Spleen (tissue), 11 donors: Measurements from ENCODE around the gene SEC22C. TPM values are rescaled to one million over a fixed set of nuclear protein-coding genes. Genes with fewer than 3 reads are reported as not detected.

Source experiments
- DNase-seq: peaks from one replicate; pipeline ENCODE4 v3.0.0-alpha.2; 2020
- H3K27ac ChIP-seq, 8 donors: fragments of 200-600 bp; sonication (generic) in 7 of 8; 1 replicate in 4 of 8; 2 replicates in 4 of 8; pipeline versions ENCODE4 v1.5.0 to v1.8.0; 2016 to 2021; ENCODE audit warnings: inconsistent platforms in 4 of 8, mild to moderate bottlenecking in 4 of 8, moderate library complexity in 1 of 8
- H3K27me3 ChIP-seq, 7 donors: fragments of 200-600 bp; sonication (generic) in 6 of 7; replicated peaks in 1 of 7; 1 replicate in 4 of 7; 2 replicates in 3 of 7; pipeline versions ENCODE4 v1.5.0 to v1.8.0; 2016 to 2021; ENCODE audit warnings: inconsistent platforms in 3 of 7, mild to moderate bottlenecking in 1 of 7
- H3K36me3 ChIP-seq, 6 donors: fragments of 200-600 bp; sonication (generic) in 5 of 6; 1 replicate in 4 of 6; 2 replicates in 2 of 6; pipeline versions ENCODE4 v1.5.0 to v1.8.0; 2016 to 2021; ENCODE audit warnings: inconsistent platforms in 2 of 6
- H3K4me1 ChIP-seq, 6 donors: fragments of 200-600 bp; sonication (generic) in 5 of 6; 1 replicate in 3 of 6; 2 replicates in 3 of 6; pipeline versions ENCODE4 v1.5.0 to v1.8.0; 2016 to 2021; ENCODE audit warnings: inconsistent platforms in 3 of 6
- H3K4me3 ChIP-seq, 8 donors: fragments of 200-600 bp; sonication (generic) in 7 of 8; 1 replicate in 4 of 8; 2 replicates in 4 of 8; pipeline versions ENCODE4 v1.5.0 to v1.8.0; 2016 to 2021; ENCODE audit warnings: inconsistent platforms in 4 of 8, mild to moderate bottlenecking in 4 of 8, moderate library complexity in 2 of 8
- H3K9me3 ChIP-seq, 8 donors: fragments of 200-600 bp; sonication (generic) in 7 of 8; 1 replicate in 4 of 8; 2 replicates in 4 of 8; pipeline versions ENCODE4 v1.5.0 to v1.8.0; 2016 to 2021; ENCODE audit warnings: inconsistent platforms in 4 of 8
- POLR2A ChIP-seq, 3 donors: fragments of 450-650 bp; IDR thresholded peaks; one replicate each; pipeline ENCODE4 v1.5.1; 2017; ENCODE audit warnings: antibody characterized with exemption in 3 of 3, mild to moderate bottlenecking in 1 of 3
- POLR2AphosphoS5 ChIP-seq, 3 donors: sonication (generic); formaldehyde crosslinking; IDR thresholded peaks; one replicate each; pipeline ENCODE4 v1.5.1; 2017; ENCODE audit warnings: antibody characterized with exemption in 3 of 3
- WGBS, 5 donors: extraction: QIAGEN DNeasy Blood & Tissue Kit in 3 of 5; methylation state at CpG; one replicate each; pipeline versions ENCODE4 v1.1.5 to v1.1.7; 2013 to 2018; 5-methylcytosine and 5-hydroxymethylcytosine counted together
- intact Hi-C: fragments of 100-400 bp; cut with DNase I; formaldehyde crosslinking; loops from one replicate; pipeline ENCODE4 v1.15.0; 2023; ENCODE audit warnings: low total_unique reads
- polyA plus RNA-seq, 3 donors: library from polyadenylated mRNA; stranded (reverse); fragments of 200-250 nt; gene quantifications; one replicate each; pipeline ENCODE4 v1.2.1, GENCODE V29; 2013
- total RNA-seq, 7 donors: library from RNA; depleted of rRNA in 3 of 7; stranded (reverse); fragments of >200 nt in 3 of 7; fragmentation: NEBNext Ultra II Directional in 4 of 7; extraction: Animal tissue kit (Norgen Biotek cat#: 25700) in 4 of 7; gene quantifications; one replicate each; pipeline versions ENCODE4 v1.1.0 to v1.2.1, GENCODE V29; 2016 to 2021
- TF ChIP-seq, protein P1 (sequence below), 11 experiments: fragments of 200-600 bp in 7 of 11; fragments of 450-650 bp in 4 of 11; sonication (generic) in 4 of 11; IDR thresholded peaks in 8 of 11; conservative IDR thresholded peaks in 3 of 11; 1 replicate in 7 of 11; 2 replicates in 4 of 11; pipeline versions ENCODE4 v1.4.0 to v1.8.0; 2016 to 2021; ENCODE audit warnings: antibody characterized with exemption in 11 of 11, inconsistent platforms in 4 of 11, mild to moderate bottlenecking in 1 of 11
- donor health status: healthy with polysubstance abuse.
- donor health status: DM: no; HTN: no; CAD: no; lungs with moderate emphysema.
- donor health status: DM: no; HTN: no; CAD: no.
- donor health status: Bipolar disorder and iron deficiency.
- donor health status: healthy.
- donor health status: DM: no; HTN: no; CAD: no.
- donor health status: DM: yes; HTN: yes; CAD: no.

SEC22C gene
- total and polyA plus RNA-seq, 10 donors, result 13.5 to 58.2 (median 37.8) TPM

DNA sequence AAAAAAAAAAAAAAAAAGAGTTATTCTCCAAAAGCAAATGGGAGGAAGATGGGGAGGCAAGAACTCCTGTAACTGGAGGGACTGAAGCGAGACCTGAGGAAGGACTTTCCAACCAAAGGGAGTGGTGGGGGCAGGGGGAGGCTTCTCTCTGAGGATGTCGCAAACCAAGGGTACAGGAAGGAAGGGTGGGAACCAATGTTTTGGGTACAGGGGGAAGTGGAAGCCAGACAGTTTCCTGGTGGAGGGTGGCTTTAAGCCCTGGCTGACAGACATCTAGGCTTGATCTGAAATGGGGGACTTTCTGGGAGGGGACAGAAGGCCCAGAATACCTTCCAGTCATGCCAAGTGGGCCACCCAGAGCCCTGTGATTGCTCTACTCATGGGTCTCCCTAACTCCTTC is 52.3 kb downstream of the SEC22C start:
- DNase-seq, result no peak
- H3K4me1 ChIP-seq, result peaks cover 4 to 94% (median 62%) of the 10 kb centered on the region in 6 donors
- TF ChIP-seq POLR2AphosphoS5 (IDR thresholded peaks at IDR 0.05) (peak in 2 of 3 donors; percentile 24 to 81), POLR2A (IDR thresholded peaks at IDR 0.05) (no peak)
- intact Hi-C loops, result no loop called here
- H3K36me3 ChIP-seq, result no peaks in the 10 kb centered on the region
- WGBS, 5 donors, result 13 to 43% (median 29%) methylated on average over 2 of the region's 2 CpGs
- H3K27me3 ChIP-seq, result no peaks in the 10 kb centered on the region
- peak overlapping the region in 4 of 8 donors; percentile 60 to 80 (median 72) for H3K27ac ChIP-seq
- no peaks in the 10 kb centered on the region for H3K9me3 ChIP-seq
- no peak overlapping the region for H3K4me3 ChIP-seq

DNA sequence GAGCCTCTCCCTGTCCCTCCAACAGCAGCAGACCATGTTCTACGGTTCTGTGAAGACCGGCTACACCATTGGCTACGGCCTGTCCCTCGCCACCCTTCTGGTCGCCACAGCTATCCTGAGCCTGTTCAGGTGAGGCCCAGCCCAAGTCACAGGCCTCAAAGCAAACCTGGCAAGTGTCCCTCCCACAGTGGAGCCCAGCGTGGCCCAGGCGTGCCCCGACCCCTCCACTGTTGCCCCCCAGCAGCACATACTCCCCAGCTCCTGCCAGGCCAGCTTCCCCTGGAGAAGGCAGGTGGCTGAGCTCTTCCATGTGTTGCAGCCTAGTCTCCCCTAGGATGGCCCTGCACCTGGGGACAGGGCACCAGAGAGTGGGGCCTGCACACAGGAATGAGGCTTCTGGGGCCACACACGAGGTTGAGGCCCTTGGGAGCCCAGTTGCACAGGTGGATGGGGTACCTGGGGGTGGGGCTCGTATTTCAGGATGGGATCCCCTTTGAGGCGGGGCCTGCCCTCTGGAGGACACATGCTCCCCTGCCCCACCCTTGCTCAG is 54.3 kb downstream of the SEC22C start:
- DNase-seq, result peak; percentile 67
- TF ChIP-seq, protein P1, sequence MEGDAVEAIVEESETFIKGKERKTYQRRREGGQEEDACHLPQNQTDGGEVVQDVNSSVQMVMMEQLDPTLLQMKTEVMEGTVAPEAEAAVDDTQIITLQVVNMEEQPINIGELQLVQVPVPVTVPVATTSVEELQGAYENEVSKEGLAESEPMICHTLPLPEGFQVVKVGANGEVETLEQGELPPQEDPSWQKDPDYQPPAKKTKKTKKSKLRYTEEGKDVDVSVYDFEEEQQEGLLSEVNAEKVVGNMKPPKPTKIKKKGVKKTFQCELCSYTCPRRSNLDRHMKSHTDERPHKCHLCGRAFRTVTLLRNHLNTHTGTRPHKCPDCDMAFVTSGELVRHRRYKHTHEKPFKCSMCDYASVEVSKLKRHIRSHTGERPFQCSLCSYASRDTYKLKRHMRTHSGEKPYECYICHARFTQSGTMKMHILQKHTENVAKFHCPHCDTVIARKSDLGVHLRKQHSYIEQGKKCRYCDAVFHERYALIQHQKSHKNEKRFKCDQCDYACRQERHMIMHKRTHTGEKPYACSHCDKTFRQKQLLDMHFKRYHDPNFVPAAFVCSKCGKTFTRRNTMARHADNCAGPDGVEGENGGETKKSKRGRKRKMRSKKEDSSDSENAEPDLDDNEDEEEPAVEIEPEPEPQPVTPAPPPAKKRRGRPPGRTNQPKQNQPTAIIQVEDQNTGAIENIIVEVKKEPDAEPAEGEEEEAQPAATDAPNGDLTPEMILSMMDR (IDR thresholded peaks at IDR 0.05 in 8 of 11, conservative IDR thresholded peaks at IDR 0.05 in 3 of 11), result no peak
- TF ChIP-seq POLR2A (IDR thresholded peaks at IDR 0.05) (no peak), POLR2AphosphoS5 (IDR thresholded peaks at IDR 0.05) (no peak)
- Histone ChIP-seq H3K27ac (peak overlapping the region in 4 of 8 donors; percentile 8 to 80 (median 58)), H3K4me3 (no peak overlapping the region), H3K4me1 (peaks cover 4 to 86% (median 58%) of the 10 kb centered on the region in 6 donors), H3K9me3 (no peaks in the 10 kb centered on the region), H3K36me3 (no peaks in the 10 kb centered on the region), H3K27me3 (no peaks in the 10 kb centered on the region)
- intact Hi-C loops, result no loop called here
- WGBS, 5 donors, result 87 to 96% (median 90%) methylated on average over 7 to 11 of the region's 11 CpGs

DNA sequence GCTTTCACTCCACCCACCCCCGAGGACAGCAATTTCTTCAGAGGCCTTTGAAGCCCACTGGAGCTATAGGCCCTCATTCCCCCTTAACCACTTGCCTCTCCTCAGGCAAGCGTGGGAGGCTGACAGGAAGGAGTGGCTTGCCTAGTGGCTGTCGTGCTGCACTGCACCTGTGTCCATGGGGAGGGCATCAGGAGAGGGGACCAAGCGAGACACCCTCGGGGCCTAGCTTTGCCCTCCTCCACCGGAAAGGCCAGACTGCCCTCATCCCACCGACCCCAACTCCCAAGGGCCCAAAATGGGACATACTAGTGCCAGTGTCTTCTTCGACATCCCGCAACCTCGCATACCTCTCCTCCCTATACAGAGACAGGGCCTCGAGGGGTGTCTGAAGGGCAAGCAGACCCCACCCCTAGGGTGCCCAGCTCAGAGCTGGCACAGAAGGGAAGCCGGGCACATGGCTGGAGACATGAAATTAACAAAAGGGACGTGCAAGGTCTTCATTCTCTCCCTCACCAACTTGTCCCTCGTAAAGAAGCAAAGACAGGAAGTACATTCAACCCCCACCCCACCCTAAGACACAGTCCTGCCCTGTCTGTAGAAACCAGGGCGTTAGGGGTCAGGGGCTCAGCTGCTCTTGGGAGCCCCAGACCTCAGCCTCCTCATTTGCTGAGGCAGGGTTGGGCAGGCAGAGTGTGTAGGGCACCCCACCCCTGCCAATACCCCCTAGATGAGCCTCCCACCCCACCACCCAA is 55.0 kb downstream of the SEC22C start:
- Histone ChIP-seq H3K9me3 (no peaks in the 10 kb centered on the region), H3K36me3 (no peaks in the 10 kb centered on the region), H3K27me3 (no peaks in the 10 kb centered on the region), H3K27ac (peak overlapping the region in 4 of 8 donors; percentile 8 to 80 (median 58)), H3K4me1 (peaks cover 4 to 82% (median 55%) of the 10 kb centered on the region in 6 donors), H3K4me3 (no peak overlapping the region)
- intact Hi-C loops, result no loop called here
- TF ChIP-seq POLR2AphosphoS5 (IDR thresholded peaks at IDR 0.05), result no peak
- TF ChIP-seq POLR2A (IDR thresholded peaks at IDR 0.05), result no peak
- TF ChIP-seq, protein P1 (IDR thresholded peaks at IDR 0.05 in 8 of 11, conservative IDR thresholded peaks at IDR 0.05 in 3 of 11), result peak in 5 of 11 experiments; percentile 13 to 37 (median 20)
- DNase-seq, result no peak
- WGBS, 5 donors, result 51 to 64% (median 55%) methylated on average over 15 of the region's 15 CpGs

DNA sequence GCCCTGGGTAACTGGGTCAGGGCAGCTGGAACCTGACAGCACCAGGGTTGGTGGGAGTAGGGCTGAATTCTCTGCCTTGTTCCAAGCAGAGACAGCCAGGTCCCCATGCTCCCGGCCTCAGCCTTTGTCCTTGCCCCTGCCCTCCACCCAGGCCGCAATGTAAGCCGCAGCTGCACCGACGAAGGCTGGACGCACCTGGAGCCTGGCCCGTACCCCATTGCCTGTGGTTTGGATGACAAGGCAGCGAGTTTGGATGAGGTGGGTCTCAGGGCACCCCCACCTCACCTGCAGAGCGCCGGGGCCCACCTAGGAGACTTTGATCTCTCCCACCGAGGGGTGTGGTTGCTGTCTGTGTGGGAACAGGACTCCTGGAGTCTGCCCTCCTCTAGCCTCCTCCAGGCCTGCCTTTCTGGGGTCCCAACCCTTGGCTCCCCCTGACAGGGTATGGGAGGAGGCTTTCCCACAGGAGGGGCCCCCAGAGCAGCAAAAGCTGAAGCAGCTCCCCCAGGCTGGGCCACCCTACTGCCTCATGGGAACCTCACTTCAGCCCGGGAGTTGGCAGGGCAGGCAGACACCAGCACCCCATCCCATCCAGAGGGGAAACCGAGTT is 55.9 kb downstream of the SEC22C start:
- Histone ChIP-seq H3K36me3 (no peaks in the 10 kb centered on the region), H3K4me3 (no peak overlapping the region), H3K27me3 (no peaks in the 10 kb centered on the region), H3K4me1 (peaks cover 4 to 76% (median 53%) of the 10 kb centered on the region in 6 donors), H3K9me3 (no peaks in the 10 kb centered on the region), H3K27ac (peak overlapping the region in 3 of 8 donors; percentile 38 to 80 (median 79))
- TF ChIP-seq POLR2AphosphoS5 (IDR thresholded peaks at IDR 0.05) (no peak), POLR2A (IDR thresholded peaks at IDR 0.05) (no peak)
- TF ChIP-seq, protein P1 (IDR thresholded peaks at IDR 0.05 in 8 of 11, conservative IDR thresholded peaks at IDR 0.05 in 3 of 11), result no peak
- 78 to 93% (median 87%) methylated on average over 11 to 13 of the region's 13 CpGs for WGBS, 5 donors
- no peak for DNase-seq
- intact Hi-C loops, result no loop called here
